GM19372 (cell line): ENCODE data around the gene DACT1.

Source experiments
- ATAC-seq: cut with Tn5 transposase; IDR thresholded peaks from one replicate; pipeline ENCODE4 v1.9.1; 2021; ENCODE audit warnings: mild to moderate bottlenecking, low read depth, moderate library complexity; ENCODE audit not compliant: unreplicated experiment

The DACT1 gene

GRCh38 chr14:58665773-58666500 is 28.2 kb downstream of the DACT1 start:
- no peak for ATAC-seq

GRCh38 chr14:58666737-58667136 is 29.0 kb downstream of the DACT1 start:
- no peak for ATAC-seq

GRCh38 chr14:58667900-58668299 is 30.1 kb downstream of the DACT1 start:
- ATAC-seq = no peak

- ATAC-seq = no peak
Measured at GRCh38 chr14:58668848-58669480, 31.2 kb downstream of the DACT1 start.

- no peak for ATAC-seq
Measured at GRCh38 chr14:58669556-58670200, 31.9 kb downstream of the DACT1 start.

GRCh38 chr14:58671024-58671423 is 33.3 kb downstream of the DACT1 start:
- no peak for ATAC-seq

- ATAC-seq = no peak
Measured at GRCh38 chr14:58671436-58671835, 33.7 kb downstream of the DACT1 start.

GRCh38 chr14:58673722-58674121 is 36.0 kb downstream of the DACT1 start:
- no peak for ATAC-seq

DNA sequence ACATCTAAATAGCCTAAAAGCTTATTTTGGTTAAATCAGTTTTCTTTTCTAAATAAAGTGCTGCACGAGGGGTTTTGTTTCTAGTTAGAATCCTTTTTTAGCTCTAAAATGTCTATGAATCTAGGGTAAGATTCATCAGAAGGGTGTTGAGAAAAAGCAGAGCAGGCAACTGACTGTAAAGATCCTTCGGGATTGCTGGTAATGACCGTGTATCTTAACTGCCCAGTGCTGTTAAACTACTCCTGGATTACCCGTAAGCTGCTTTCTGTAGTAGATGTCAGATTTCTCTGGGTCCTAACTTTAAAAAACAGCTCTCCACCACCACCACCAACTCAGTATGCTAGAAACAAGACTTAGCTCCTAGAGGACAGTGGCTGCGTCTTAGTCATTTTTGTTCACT is 39.2 kb downstream of the DACT1 start:
- ATAC-seq = no peak

DNA sequence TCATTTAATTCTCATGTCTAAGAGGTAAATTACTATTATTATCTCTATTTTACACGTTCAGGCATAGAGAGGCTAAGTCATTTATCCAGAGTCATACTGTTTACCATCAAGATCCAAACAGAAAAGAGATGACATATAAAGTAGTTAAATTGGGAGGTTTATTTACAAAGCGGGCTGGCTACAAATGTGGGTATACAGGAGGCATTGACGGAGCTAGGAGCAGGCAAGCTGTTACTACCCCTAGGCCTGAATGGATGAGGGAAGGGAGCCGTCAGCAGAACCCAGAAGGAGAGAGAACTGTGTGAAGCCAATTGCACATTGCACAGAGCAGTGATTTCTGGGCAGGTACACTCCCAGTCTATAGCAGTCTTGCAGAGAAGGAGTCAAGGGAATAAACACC is 39.8 kb downstream of the DACT1 start:
- no peak for ATAC-seq

- no peak for ATAC-seq
Measured at GRCh38 chr14:58677996-58678395, 40.2 kb downstream of the DACT1 start.

DNA sequence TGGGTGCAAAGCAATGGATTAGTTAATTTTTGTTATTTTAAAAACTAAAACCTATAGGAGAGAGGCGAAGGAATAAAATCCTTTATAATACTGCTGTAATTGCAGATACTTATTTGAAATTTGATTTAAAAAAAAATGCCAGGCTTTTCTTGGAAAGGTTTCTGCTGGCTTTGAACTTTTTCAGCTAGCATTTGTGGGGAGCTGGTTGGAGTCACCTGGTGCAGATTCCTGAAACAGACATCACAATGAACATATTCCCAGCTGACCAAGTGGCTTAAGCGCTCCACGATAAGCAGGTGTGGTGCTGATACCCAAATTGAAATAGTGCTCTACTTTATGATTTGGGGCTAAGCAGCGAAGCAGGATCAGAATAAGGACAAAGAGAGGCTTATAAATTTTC is 42.9 kb downstream of the DACT1 start:
- ATAC-seq = no peak

DNA sequence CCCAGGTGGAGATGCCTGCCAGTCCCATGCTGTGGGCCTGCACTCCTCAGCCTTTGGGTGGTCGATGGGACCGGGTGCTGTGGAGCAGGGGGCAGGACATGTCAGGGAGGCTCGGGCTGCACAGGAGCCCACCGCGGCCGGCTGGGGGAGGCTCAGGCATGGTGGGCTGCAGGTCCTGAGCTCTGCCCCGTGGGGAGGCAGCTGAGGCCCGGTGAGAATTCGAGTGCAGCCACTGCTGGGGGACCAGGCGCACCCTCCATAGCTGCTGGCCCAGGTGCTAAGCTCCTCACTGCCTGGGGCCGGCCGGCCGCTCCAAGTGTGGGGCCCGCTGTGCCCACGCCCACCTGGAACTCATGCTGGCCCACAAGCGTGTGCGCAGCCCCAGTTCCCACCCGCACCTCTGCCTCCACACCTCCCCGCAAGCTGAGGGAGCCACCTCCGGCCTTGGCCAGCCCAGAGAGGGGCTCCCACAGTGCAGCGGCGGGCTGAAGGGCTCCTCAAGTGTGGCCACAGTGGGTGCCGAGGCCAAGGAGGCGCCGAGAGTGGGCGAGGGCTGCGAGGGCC is 49.6 kb downstream of the DACT1 start:
- no peak for ATAC-seq

DNA sequence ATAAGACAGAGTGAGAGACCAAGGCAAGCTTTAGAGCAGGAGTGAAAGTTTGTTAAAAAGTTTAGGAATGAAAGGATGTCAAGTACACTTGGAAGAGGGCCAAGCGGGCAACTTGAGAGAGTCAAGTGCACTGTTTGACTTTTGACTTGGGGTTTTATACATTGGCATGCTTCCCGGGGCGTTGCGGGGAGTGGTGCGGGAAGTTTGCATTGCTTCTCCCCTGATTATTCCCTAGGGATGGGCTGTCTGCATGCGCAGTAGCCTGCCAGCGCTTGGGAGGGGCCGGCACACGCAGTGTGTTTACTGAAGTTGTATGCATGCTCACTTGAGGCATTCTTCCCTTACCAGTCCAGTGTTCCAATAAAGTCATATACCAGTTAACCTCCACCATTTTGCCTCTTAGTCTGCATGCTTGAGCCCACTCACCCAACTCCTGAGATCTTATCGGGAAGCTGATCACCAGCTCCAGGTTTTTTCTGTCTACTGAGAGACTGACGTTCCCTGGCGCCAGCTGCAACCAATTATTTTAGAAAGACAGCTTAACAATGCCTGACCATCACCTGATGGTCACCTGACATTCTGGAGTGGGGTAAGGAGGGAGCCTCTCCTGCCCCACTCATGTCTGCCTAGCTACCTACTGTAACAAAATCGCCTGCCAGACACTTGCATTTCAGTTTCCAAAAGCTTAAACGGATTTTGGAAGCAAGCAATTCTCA is 53.2 kb downstream of the DACT1 start:
- no peak for ATAC-seq

GRCh38 chr14:58693048-58693447 is 55.3 kb downstream of the DACT1 start:
- ATAC-seq = no peak

DNA sequence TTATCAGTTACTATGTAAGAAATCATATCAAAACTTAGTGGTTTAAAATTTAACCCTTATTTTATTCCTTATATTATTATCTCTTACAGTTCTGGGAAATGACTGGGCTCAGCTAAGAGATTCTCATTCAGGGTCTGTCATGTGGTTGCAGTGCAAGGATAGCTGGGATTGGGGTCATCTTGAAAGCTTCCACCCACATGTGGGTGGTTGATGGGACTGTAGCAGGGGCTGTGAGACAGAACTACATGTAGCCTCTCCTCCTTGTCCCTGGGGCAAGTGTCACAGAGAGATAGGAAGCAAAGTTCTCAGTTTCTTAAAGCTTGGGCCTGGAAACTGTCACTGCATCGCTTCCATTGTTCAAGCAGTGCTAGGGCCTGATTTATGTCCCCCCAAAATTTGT is 57.8 kb downstream of the DACT1 start:
- no peak for ATAC-seq

GRCh38 chr14:58697266-58697929 is 59.6 kb downstream of the DACT1 start:
- ATAC-seq = no peak
